Ovary (tissue), 9 donors: ENCODE data around the gene EFNA5. TPM values are rescaled to one million over a fixed set of nuclear protein-coding genes. Genes with fewer than 3 reads are reported as not detected.

Experiments
- DNase-seq, 5 donors: peaks; one replicate each; pipeline ENCODE4 v3.0.0-alpha.2; 2019 to 2020
- H3K27ac ChIP-seq, 2 donors: fragments of 200-600 bp; one replicate each; pipeline versions ENCODE4 v1.5.1 to v1.8.0; 2019 to 2022
- H3K27me3 ChIP-seq: fragments of 200-600 bp; one replicate; pipeline ENCODE4 v1.8.0; 2022
- H3K36me3 ChIP-seq: fragments of 200-600 bp; sonication (generic); one replicate; pipeline ENCODE4 v1.5.1; 2019
- H3K4me1 ChIP-seq: one replicate; pipeline ENCODE4 v1.8.1; 2013; ENCODE audit warnings: mild to moderate bottlenecking, moderate library complexity; ENCODE audit not compliant: insufficient read depth
- H3K4me3 ChIP-seq: fragments of 200-600 bp; sonication (generic); one replicate; pipeline ENCODE4 v1.5.1; 2017
- H3K9me3 ChIP-seq, 2 donors: fragments of 200-600 bp in 1 of 2; sonication (generic) in 1 of 2; one replicate each; pipeline versions ENCODE4 v1.5.1 to v1.8.1; 2013 to 2019; ENCODE audit warnings: mild to moderate bottlenecking in 1 of 2, moderate library complexity in 1 of 2
- CTCF ChIP-seq, 3 donors: fragments of 450-650 bp in 2 of 3; fragments of 200-600 bp in 1 of 3; IDR thresholded peaks; one replicate each; pipeline versions ENCODE4 v1.5.1 to v1.8.0; 2016 to 2022; ENCODE audit warnings: antibody characterized with exemption in 3 of 3, mild to moderate bottlenecking in 1 of 3
- EP300 ChIP-seq: sonication (generic); formaldehyde crosslinking; IDR thresholded peaks from one replicate; pipeline ENCODE4 v1.6.1; 2017; ENCODE audit warnings: antibody characterized with exemption
- POLR2A ChIP-seq: fragments of 450-650 bp; IDR thresholded peaks from one replicate; pipeline ENCODE4 v1.6.1; 2017; ENCODE audit warnings: antibody characterized with exemption, mild to moderate bottlenecking, moderate library complexity
- WGBS, 3 donors: extraction: QIAGEN DNeasy Blood & Tissue Kit in 1 of 3; methylation state at CpG; one replicate each; pipeline versions ENCODE4 v1.1.5 to v1.1.7; 2013 to 2017; 5-methylcytosine and 5-hydroxymethylcytosine counted together
- intact Hi-C, 4 donors: fragments of 100-400 bp; cut with DNase I; formaldehyde crosslinking; loops; one replicate each; pipeline versions ENCODE4 v1.11.0 to v1.15.1; 2022 to 2023
- polyA plus RNA-seq, 2 donors: library from polyadenylated mRNA; stranded (reverse); fragments of 200-250 nt in 1 of 2; fragments of 350-450 nt in 1 of 2; fragmentation: Illumina TruSeq in 1 of 2; extraction: RNeasy Lipid Tissue Mini Kit (QIAGEN cat#74804) in 1 of 2; gene quantifications; one replicate each; pipeline ENCODE4 v1.2.3, GENCODE V29; 2013 to 2014
- total RNA-seq, 7 donors: library from RNA; depleted of rRNA in 2 of 7; stranded (reverse); fragments of >200 nt in 2 of 7; fragmentation: NEBNext Ultra II Directional in 3 of 7; extraction: Animal tissue kit (Norgen Biotek cat#: 25700) in 3 of 7; gene quantifications; one replicate each; pipeline versions ENCODE4 v1.1.0 to v1.2.4, GENCODE V29; 2016 to 2023
- donor health status: DM: no; HTN: no; CAD: no; lungs with moderate emphysema.
- donor health status: DM: no; HTN: no; CAD: no.
- donor health status: Bipolar disorder and iron deficiency.
- donor health status: DM: yes; HTN: yes; CAD: no.
- donor health status: DM: no; HTN: no; CAD: no.
- donor health status: DM: yes; HTN: yes; CAD: no.

EFNA5 gene
- total and polyA plus RNA-seq, 9 donors, result 1.5 to 20.6 (median 7.7) TPM

DNA sequence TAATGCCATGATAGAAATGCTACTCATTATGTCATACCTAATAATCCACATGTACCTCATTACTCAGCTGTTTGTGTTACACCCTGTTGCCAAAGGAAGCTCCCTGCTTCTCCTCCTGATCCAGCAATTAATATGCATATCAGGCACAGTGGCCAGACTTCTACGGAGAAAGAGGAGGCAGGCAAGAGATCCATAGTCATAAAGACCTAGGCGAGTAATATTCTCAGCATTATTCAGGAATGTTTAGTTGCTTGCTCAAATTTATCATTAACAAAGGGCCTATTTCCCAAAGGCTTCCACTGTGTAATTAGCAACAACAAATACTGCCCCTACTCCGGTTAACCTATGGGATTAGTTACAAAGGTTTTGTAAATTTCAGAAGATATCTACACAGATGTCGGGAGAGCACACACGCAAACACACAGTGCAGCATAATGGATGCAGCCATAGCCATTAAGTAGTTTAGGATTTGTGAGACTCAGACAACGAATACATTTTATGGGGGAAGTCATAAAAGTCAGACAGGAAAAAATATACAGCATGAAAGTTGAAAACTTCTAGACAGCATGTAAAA lies 192.6 kb downstream of the EFNA5 start:
- H3K36me3 ChIP-seq, result no peaks in the 10 kb centered on the region
- TF ChIP-seq EP300 (no peak), CTCF (IDR thresholded peaks at IDR 0.05) (no peak), POLR2A (no peak)
- WGBS, 3 donors, result 93 to 95% (median 94%) methylated on average over 6 of the region's 6 CpGs
- H3K27me3 ChIP-seq, result no peaks in the 10 kb centered on the region
- no peaks in the 10 kb centered on the region for H3K4me1 ChIP-seq
- no peak overlapping the region for H3K4me3 ChIP-seq
- intact Hi-C loops, result no loop called here
- H3K9me3 ChIP-seq, result no peaks in the 10 kb centered on the region
- H3K27ac ChIP-seq, result no peak overlapping the region
- no peak for DNase-seq

DNA sequence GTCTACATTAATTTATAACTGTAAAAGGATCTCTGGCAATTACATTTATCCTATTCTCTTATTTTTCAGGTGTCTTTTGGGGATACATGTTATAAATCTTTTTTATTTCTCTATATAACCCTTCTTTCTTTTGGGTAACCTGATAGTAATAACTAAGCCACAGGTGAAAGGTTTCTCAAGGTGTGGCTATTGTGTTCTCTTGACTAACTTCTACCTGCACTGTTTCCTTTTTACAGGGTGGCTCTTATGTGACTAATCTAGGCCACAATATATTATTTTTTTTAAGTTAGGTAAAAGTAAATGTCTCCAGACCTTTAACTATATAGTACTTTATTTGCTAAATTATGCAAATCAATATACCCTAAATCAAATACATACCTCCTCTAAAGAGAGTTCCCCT lies 193.2 kb downstream of the EFNA5 start:
- TF ChIP-seq EP300, result no peak
- no peak for TF ChIP-seq CTCF (IDR thresholded peaks at IDR 0.05)
- no peak for TF ChIP-seq POLR2A
- no peaks in the 10 kb centered on the region for H3K4me1 ChIP-seq
- no peaks in the 10 kb centered on the region for H3K27me3 ChIP-seq
- H3K9me3 ChIP-seq, result no peaks in the 10 kb centered on the region
- no peak overlapping the region for H3K27ac ChIP-seq
- H3K4me3 ChIP-seq, result no peak overlapping the region
- no peak for DNase-seq
- no peaks in the 10 kb centered on the region for H3K36me3 ChIP-seq
- intact Hi-C loops, result no loop called here

GRCh38 chr5:107476783-107477182 lies 194.0 kb downstream of the EFNA5 start:
- no peak overlapping the region for H3K27ac ChIP-seq
- H3K4me1 ChIP-seq, result no peaks in the 10 kb centered on the region
- intact Hi-C loops, result no loop called here
- 42 to 51% (median 51%) methylated on average over 1 of the region's 1 CpG for WGBS, 3 donors
- no peak for TF ChIP-seq POLR2A
- TF ChIP-seq EP300, result no peak
- TF ChIP-seq CTCF (IDR thresholded peaks at IDR 0.05), result no peak
- H3K36me3 ChIP-seq, result no peaks in the 10 kb centered on the region
- no peak for DNase-seq
- H3K4me3 ChIP-seq, result no peak overlapping the region
- H3K9me3 ChIP-seq, result no peaks in the 10 kb centered on the region
- no peaks in the 10 kb centered on the region for H3K27me3 ChIP-seq

GRCh38 chr5:107474716-107475489 lies 195.8 kb downstream of the EFNA5 start:
- TF ChIP-seq EP300 (no peak), CTCF (IDR thresholded peaks at IDR 0.05) (no peak), POLR2A (no peak)
- no peaks in the 10 kb centered on the region for H3K4me1 ChIP-seq
- WGBS, 3 donors, result 85 to 89% (median 85%) methylated on average over 4 of the region's 4 CpGs
- no peaks in the 10 kb centered on the region for H3K9me3 ChIP-seq
- DNase-seq, result no peak
- H3K36me3 ChIP-seq, result no peaks in the 10 kb centered on the region
- no peaks in the 10 kb centered on the region for H3K27me3 ChIP-seq
- H3K4me3 ChIP-seq, result no peak overlapping the region
- no peak overlapping the region for H3K27ac ChIP-seq
- intact Hi-C loops, result no loop called here
